ENCODE results near the gene SOHLH1. TPM values are rescaled to one million over a fixed set of nuclear protein-coding genes. Genes with fewer than 3 reads are reported as not detected.

The SOHLH1 gene
- total RNA-seq, 4 donors from 2014 or later, result not detected

DNA sequence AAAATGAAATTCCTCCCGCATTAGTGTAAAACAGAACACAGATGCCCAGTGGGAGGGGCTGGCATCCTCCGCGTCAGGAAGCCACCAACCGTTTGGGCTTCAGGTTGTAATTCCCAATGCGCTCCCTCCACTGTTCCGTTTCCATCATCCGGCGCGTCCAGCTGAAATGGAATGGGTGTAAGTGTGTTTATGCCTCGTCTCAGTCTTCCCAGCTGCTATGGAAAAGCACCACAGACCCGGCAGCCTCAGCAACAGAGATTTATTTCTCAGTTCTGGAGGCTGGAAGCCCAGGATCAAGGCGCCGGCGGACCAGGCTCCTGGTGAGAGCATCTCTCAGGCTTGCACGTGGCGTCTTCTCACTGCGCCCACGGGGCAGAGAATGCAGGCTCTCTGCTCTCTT is 23.1 kb upstream of the SOHLH1 start:
- Histone ChIP-seq H3K27me3 (peaks cover 0 to 47% of the 10 kb centered on the region in 2 donors), H3K9me3 (no peaks in the 10 kb centered on the region), H3K4me3 (no peak overlapping the region), H3K4me1 (no peaks in the 10 kb centered on the region), H3K36me3 (no peaks in the 10 kb centered on the region), H3K27ac (no peak overlapping the region)
- 55 to 64% methylated on average over 18 of the region's 18 CpGs for WGBS, 2 donors
- no peak for DNase-seq (ENCODE audit: low spot score in 2 of 2)
- TF ChIP-seq, protein P1, sequence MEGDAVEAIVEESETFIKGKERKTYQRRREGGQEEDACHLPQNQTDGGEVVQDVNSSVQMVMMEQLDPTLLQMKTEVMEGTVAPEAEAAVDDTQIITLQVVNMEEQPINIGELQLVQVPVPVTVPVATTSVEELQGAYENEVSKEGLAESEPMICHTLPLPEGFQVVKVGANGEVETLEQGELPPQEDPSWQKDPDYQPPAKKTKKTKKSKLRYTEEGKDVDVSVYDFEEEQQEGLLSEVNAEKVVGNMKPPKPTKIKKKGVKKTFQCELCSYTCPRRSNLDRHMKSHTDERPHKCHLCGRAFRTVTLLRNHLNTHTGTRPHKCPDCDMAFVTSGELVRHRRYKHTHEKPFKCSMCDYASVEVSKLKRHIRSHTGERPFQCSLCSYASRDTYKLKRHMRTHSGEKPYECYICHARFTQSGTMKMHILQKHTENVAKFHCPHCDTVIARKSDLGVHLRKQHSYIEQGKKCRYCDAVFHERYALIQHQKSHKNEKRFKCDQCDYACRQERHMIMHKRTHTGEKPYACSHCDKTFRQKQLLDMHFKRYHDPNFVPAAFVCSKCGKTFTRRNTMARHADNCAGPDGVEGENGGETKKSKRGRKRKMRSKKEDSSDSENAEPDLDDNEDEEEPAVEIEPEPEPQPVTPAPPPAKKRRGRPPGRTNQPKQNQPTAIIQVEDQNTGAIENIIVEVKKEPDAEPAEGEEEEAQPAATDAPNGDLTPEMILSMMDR (IDR thresholded peaks at IDR 0.05), result no peak
- TF ChIP-seq POLR2A (IDR thresholded peaks at IDR 0.05), result no peak
- no peak for TF ChIP-seq EP300 (IDR thresholded peaks at IDR 0.05)

DNA sequence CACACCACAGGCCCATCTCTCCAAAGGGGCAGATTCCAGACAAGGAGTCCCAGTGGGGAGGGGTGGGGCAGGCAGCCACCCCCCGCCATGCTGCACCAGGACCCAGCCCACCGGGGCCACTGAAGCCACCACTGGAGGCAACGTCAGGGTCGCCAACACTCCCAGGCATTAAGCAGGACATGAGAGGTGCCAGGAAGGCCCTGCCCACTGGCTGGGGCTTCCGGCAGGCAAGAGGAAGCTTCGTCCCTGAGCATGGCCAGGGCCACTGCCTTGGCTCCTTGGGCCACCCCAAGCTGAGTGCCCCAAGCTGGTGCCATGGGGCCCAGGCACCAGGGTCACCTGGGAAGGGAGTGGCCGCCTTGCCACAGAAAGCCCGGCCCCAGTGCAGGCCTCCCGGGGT is 20.2 kb upstream of the SOHLH1 start:
- H3K27ac ChIP-seq, result no peak overlapping the region
- H3K4me1 ChIP-seq, result no peaks in the 10 kb centered on the region
- WGBS, 2 donors, result 68 to 86% methylated on average over 7 to 9 of the region's 9 CpGs
- H3K9me3 ChIP-seq, result no peaks in the 10 kb centered on the region
- H3K36me3 ChIP-seq, result no peaks in the 10 kb centered on the region
- no peak overlapping the region for H3K4me3 ChIP-seq
- H3K27me3 ChIP-seq, result peaks cover 3 to 59% of the 10 kb centered on the region in 2 donors
- no peak for TF ChIP-seq EP300 (IDR thresholded peaks at IDR 0.05)
- no peak for TF ChIP-seq POLR2A (IDR thresholded peaks at IDR 0.05)
- TF ChIP-seq, protein P1 (IDR thresholded peaks at IDR 0.05), result no peak
- no peak for DNase-seq (ENCODE audit: low spot score in 2 of 2)

DNA sequence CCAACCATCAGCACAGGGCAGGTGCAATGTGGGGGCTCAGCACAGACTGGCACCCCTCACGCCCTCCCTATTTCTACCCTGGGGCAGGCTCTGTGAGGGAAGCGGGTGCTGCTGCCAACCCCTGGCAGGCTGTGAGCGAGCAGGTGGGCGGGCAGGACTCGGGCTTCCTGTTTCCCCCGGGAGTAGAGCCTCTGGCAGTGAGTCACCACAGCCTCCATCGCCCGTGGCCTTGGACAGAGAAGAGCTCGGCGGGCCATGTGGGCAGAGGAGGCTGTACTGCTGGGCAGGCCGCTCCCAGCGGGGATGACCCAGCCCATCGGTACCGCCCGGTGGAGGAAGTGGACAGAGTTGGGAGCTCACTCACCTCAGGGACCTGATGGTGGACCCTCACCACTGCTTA is 19.3 kb upstream of the SOHLH1 start:
- Histone ChIP-seq H3K4me3 (no peak overlapping the region), H3K36me3 (no peaks in the 10 kb centered on the region), H3K9me3 (no peaks in the 10 kb centered on the region), H3K4me1 (no peaks in the 10 kb centered on the region), H3K27me3 (peaks cover 3 to 64% of the 10 kb centered on the region in 2 donors), H3K27ac (no peak overlapping the region)
- TF ChIP-seq EP300 (IDR thresholded peaks at IDR 0.05), result no peak
- TF ChIP-seq POLR2A (IDR thresholded peaks at IDR 0.05), result no peak
- TF ChIP-seq, protein P1 (IDR thresholded peaks at IDR 0.05), result no peak
- DNase-seq (ENCODE audit: low spot score in 2 of 2), result no peak
- WGBS, 2 donors, result 53% methylated on average over 15 of the region's 15 CpGs; no CpG with 5 or more reads in 1 of the 2 donors

DNA sequence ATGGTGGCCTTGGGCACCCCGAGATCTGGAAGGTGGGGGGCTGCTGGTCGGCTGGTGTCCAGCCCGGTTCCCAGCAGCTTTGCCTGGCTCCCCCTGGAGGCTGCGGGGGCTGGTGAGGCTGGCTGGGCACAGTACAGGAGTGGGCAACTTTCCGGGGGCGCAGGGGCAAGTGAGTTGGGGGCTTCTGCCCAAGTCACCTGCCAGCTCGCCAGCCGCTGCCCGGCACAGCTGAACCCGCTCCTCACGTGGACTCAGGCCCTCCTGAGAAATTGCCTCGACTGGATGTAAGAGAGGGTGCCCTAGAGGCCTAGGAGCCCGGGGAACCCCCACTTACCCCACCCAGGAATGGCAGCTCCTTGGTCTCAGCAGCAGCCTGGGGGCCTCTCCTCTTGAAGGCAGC is 18.1 kb upstream of the SOHLH1 start:
- no peak for DNase-seq (ENCODE audit: low spot score in 2 of 2)
- no peak overlapping the region for H3K4me3 ChIP-seq
- WGBS, 2 donors, result 79 to 93% methylated on average over 12 to 13 of the region's 13 CpGs

DNA sequence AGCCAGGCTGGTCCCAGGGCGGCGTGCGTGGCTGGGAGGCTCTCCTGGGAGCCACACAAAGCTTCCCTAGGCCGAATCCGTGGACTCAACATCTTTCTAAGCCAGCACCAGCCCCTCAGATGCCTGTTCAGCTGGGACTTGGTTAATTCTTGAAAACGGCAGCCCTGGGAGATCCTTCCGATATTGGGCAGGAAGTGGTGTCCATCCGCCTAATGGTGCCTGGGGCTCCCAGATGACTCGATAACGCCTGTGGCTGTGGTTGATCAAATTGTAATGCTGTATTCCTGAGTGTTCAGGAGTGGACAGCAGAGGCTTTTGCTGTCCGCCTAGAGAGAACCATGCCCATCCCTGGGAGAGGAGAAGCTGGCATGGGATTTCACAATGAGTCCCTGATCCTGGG is 16.8 kb upstream of the SOHLH1 start:
- 80 to 83% methylated on average over 11 of the region's 11 CpGs for WGBS, 2 donors
- H3K4me1 ChIP-seq, result no peaks in the 10 kb centered on the region
- H3K27me3 ChIP-seq, result peaks cover 3 to 77% of the 10 kb centered on the region in 2 donors

More for the DNA sequence above, 18.1 kb upstream of the SOHLH1 start:
- Histone ChIP-seq H3K36me3 (no peaks in the 10 kb centered on the region), H3K27ac (no peak overlapping the region), H3K27me3 (peaks cover 3 to 76% of the 10 kb centered on the region in 2 donors), H3K4me1 (no peaks in the 10 kb centered on the region), H3K9me3 (no peaks in the 10 kb centered on the region)
- TF ChIP-seq, protein P1 (IDR thresholded peaks at IDR 0.05), result no peak
- TF ChIP-seq EP300 (IDR thresholded peaks at IDR 0.05), result no peak
- no peak for TF ChIP-seq POLR2A (IDR thresholded peaks at IDR 0.05)

More for the DNA sequence above, 16.8 kb upstream of the SOHLH1 start:
- Histone ChIP-seq H3K27ac (no peak overlapping the region), H3K4me3 (no peak overlapping the region), H3K36me3 (no peaks in the 10 kb centered on the region), H3K9me3 (no peaks in the 10 kb centered on the region)
- no peak for DNase-seq (ENCODE audit: low spot score in 2 of 2)
- TF ChIP-seq EP300 (IDR thresholded peaks at IDR 0.05) (no peak), POLR2A (IDR thresholded peaks at IDR 0.05) (no peak)
- TF ChIP-seq, protein P1 (IDR thresholded peaks at IDR 0.05), result no peak

Data from tibial nerve (tissue), 4 donors.